ENCODE data around the gene RNF146.

RNF146 gene

DNA sequence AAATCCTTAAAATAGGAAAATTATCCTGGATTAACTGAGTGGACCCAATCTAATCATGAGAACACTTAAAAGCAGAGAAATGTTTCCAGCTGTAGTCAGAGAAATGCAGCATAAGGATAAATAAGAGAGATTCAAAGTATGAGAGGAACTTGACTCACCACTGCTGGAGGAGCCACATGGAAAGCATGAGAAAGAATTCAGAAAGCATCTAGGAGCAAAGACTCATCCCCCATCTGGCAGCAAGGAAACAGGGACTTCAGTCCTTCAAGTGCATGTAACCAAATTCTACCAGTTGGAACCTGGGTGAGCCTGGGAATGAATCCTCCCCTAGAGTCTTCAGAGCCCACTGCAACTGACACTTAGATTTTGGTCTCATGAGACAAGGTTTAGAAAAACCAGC lies 33.7 kb downstream of the RNF146 start:
- TF ChIP-seq GATA3 (IDR thresholded peaks at IDR 0.05; ENCODE audit: low read depth, low read length) (no peak), GATA2 (IDR thresholded peaks at IDR 0.05; ENCODE audit: low read depth, low read length) (no peak)

DNA sequence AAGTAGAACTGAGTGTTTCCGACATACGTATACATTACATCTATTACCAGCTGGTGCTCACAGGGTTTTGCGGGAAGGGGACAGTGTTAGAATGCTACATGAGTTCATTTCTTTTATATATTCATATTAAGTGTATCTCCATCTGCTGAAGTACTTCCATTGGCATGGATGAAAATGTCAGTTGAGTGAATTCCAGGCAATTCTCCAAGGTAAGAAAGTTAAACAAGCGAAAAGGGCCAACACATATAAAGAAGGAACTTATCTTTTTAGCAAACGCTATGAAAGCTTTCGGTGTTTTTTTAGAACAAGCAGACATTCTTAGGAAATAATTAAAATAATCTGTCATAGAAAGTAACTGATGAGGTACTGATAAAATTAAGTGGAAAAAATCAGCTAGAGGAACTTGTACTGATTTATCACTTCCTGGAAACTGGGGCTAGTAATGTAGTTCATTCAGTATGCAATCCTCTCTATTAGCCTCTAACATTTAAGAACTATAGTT lies 34.6 kb downstream of the RNF146 start:
- no peak for TF ChIP-seq GATA2 (IDR thresholded peaks at IDR 0.05; ENCODE audit: low read depth, low read length)
- TF ChIP-seq GATA3 (IDR thresholded peaks at IDR 0.05; ENCODE audit: low read depth, low read length) = no peak

DNA sequence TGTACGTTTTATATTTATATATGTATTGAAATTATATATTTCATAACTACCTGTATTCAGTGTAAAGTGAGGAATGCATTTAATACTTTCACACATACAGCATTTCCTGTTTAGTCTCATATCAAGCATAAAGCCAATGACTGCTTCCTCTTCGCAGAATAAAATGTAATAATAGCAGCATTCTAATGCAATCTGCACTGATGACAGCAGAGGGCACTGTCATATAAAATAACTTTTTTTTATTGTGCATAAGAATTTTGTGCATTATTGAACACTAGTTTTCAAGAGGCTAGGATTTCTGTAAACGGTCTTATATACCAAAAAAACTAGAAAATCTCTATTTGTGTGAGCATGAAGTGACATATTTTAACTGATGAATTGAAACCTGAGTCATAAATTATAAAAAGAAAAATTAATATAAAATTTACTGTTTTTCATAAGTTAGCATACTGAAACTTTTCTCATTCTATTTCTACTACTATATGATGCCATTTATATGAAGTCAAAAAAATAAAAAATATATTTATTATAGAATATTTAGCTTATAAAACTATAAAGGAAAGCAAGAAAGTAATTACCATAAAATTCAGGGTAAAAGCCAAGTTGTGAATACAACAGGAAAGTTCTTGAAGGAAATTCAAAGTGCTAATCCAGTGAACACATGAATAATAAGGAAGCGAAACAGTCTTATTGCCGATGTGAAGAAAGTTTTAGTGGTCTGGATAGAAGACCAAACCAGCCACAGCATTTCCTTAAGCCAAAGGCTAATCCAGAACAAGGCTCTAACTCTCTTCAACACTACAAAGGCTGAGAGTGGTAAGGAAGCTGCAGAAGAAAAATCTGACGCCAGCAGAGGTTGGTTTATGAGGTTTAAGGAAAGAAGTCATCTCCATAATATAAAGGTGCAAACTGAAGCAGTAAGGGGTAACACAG lies 36.3 kb downstream of the RNF146 start:
- TF ChIP-seq GATA2 (IDR thresholded peaks at IDR 0.05; ENCODE audit: low read depth, low read length) (no peak), GATA3 (IDR thresholded peaks at IDR 0.05; ENCODE audit: low read depth, low read length) (no peak)

DNA sequence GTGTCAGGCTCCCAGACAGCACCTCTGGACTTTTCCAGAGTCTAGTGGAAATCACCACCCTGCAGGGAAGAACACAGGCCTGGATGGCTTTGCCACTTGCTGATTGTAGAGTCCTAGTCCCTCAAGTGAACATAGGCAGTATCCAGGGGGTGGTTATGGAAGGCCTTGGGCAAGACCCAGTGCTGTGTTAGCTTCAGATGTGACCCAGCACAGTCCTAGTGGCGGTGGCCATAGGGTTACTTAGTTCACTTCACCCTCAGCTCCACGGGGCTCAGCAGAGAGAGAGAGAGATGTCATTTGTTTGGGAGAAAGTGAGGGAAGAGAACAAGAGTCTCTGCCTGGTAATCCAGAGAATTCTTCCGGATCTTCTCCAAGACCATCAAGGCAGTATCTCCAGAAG lies 37.3 kb downstream of the RNF146 start:
- TF ChIP-seq GATA3 (IDR thresholded peaks at IDR 0.05; ENCODE audit: low read depth, low read length) (no peak), GATA2 (IDR thresholded peaks at IDR 0.05; ENCODE audit: low read depth, low read length) (no peak)

DNA sequence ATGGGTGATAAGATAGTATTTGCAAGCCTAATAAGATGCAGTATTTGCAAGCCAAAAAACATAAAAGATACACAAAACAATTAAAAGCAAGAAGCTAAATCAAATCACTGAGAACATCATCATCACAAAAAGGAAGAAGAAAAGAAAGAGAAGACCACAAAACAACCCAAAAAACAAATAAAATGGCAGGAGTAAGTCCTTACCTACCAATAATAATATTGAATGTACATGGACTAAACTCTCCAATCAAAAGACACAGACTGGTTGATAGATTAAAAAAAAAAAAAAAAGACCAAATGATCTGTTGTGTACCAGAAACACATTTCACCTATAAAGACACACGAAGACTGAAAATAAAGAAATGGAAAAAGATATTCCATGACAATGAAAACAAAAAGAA lies 39.1 kb downstream of the RNF146 start:
- no peak for TF ChIP-seq GATA2 (IDR thresholded peaks at IDR 0.05; ENCODE audit: low read depth, low read length)
- TF ChIP-seq GATA3 (IDR thresholded peaks at IDR 0.05; ENCODE audit: low read depth, low read length) = no peak

DNA sequence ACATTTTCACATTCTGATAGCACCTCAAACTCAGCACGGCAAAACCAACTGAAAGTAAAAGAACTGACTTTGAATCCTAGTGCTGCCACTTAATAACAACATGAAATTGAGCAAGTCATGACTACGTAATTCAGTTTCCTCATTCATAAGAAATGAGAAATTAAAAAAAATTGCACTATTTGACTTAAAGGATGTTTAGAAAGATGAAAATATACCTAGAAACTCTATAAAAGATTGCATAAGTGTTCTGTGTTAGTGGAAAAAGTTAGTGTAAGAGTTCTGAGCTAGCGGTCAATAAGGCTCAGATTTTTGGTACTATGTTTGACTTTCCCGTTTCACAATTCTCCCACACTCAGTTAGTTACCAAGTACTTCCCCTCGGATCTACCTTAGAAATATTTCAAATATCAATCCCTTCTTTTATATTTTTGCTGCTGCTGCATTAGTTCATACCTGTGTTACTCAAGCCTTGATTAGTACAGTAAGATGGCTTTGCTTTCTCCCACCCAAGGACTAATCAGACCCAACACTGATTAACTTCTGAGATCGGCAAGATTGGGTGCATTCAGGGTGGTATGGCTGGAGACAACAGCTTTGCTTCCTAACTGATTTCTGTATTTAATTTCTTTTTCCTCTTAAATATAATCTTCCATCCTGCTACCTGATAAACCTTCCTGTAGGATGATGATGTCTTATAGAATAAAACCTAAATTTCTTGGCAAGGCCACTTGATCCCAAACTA lies 50.9 kb downstream of the RNF146 start:
- TF ChIP-seq GATA3 (IDR thresholded peaks at IDR 0.05; ENCODE audit: low read depth, low read length) = no peak
- TF ChIP-seq GATA2 (IDR thresholded peaks at IDR 0.05; ENCODE audit: low read depth, low read length) = no peak

DNA sequence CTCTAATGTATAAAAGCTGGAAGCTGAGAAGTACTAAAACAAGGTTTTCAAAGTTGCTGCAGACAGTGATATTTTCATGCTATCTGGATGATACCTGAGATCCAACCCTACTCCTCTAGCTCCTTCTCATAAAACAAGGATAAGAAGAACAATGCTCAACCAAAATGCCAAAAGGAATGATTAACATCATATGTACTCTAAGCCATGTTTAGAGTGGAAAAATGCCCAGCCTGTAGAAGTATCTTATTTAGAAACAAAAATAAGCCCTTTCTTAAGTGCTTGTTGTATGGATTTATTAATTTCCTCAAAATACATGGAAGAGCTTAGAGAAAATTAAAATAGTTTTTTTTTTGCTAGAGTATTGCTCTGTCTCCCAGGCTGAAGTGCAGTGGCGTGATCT lies 53.0 kb downstream of the RNF146 start:
- TF ChIP-seq GATA3 (IDR thresholded peaks at IDR 0.05; ENCODE audit: low read depth, low read length) (no peak), GATA2 (IDR thresholded peaks at IDR 0.05; ENCODE audit: low read depth, low read length) (no peak)

DNA sequence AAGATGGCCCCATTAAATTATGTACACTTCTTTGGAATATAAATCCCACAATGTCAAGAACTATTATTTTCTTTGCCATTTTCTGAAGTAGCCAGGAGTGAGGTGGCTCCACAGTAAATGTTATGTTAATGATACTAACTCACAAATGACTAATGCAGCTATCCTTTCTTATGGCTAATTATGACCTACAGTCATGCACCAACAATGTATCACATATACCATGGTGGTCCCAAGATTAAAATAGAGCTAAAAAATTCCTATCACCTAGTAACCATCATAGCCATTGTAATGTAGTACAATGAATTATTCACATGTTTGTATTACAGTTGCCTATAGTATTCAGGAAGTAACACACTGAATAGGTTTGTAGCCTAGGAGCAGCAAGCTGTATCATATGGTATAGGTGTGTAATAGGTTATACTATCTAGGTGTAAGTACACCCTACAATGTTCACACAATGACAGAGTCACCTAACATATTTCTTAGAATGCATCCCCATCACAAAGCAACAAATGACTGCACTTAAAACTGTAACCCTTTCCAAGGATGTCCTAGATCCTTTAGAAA lies 61.5 kb downstream of the RNF146 start:
- TF ChIP-seq GATA2 (IDR thresholded peaks at IDR 0.05; ENCODE audit: low read depth, low read length) (no peak), GATA3 (IDR thresholded peaks at IDR 0.05; ENCODE audit: low read depth, low read length) (no peak)

DNA sequence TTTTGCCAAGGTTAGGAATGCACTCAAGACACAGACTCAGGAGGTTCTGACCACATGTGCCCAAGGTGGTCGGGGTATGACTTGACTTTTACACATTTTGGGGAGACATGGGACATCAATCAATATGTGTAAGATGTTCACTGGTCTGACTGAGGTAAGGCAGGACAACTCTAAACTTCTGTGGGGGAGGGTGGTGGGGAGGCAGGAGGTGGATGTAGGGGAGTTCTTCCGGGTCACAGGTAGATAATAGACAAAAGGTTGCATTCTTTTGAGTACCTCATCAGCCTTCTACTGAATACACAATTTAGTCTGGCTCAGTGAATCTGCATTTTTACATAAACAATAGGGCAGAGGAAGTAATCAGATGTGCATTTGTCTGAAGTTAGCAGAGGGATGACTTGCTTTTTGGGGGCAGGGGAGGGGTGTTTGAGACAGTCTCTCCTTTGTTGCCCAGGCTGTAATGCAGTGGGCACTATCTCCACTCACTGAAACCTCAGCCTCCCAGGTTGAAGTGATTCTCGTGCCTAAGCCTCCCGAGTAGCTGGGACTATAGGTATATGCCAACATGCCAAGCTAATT lies 65.8 kb downstream of the RNF146 start:
- TF ChIP-seq GATA3 (IDR thresholded peaks at IDR 0.05; ENCODE audit: low read depth, low read length) = no peak
- TF ChIP-seq GATA2 (IDR thresholded peaks at IDR 0.05; ENCODE audit: low read depth, low read length) = no peak

All from SH-SY5Y (cell line).